GM23338 (cell line): ENCODE data around the gene EFCAB6. TPM values are rescaled to one million over a fixed set of nuclear protein-coding genes. Genes with fewer than 3 reads are reported as not detected.

Experiments used
- ATAC-seq: fragments of 200-7000 bp; cut with Tn5 transposase; 3 replicates; pipeline ENCODE4 v1.9.1; 2020
- DNase-seq: peaks from one replicate; pipeline ENCODE4 v3.0.0-alpha.2; 2015; ENCODE audit warnings: low spot score
- H2AFZ ChIP-seq: fragments of 200-600 bp; sonication (generic); 2 replicates; pipeline ENCODE4 v1.8.0; 2016; ENCODE audit warnings: antibody characterized with exemption, mild to moderate bottlenecking, moderate library complexity
- H3F3A ChIP-seq: fragments of 200-600 bp; sonication (generic); replicated peaks from 2 replicates; pipeline ENCODE4 v1.8.0; 2017; ENCODE audit warnings: antibody characterized with exemption, mixed run types, low read depth
- H3K27ac ChIP-seq: fragments of 200-600 bp; sonication (generic); 2 replicates; pipeline ENCODE4 v1.6.1; 2016; ENCODE audit warnings: low read depth
- H3K27me3 ChIP-seq: fragments of 200-600 bp; sonication (generic); 2 replicates; pipeline ENCODE4 v1.8.0; 2016; ENCODE audit warnings: mild to moderate bottlenecking, mixed run types, moderate library complexity; ENCODE audit not compliant: insufficient read depth
- H3K36me3 ChIP-seq: fragments of 200-600 bp; sonication (generic); 2 replicates; pipeline ENCODE4 v1.8.0; 2016; ENCODE audit warnings: mild to moderate bottlenecking; ENCODE audit not compliant: insufficient read depth
- H3K4me1 ChIP-seq: fragments of 200-600 bp; sonication (generic); 2 replicates; pipeline ENCODE4 v1.8.0; 2016; ENCODE audit warnings: mild to moderate bottlenecking, moderate library complexity; ENCODE audit not compliant: insufficient read depth
- H3K4me2 ChIP-seq: fragments of 200-600 bp; sonication (generic); 2 replicates; pipeline ENCODE4 v1.7.1; 2017; ENCODE audit warnings: mixed run types
- H3K4me3 ChIP-seq: fragments of 200-600 bp; sonication (generic); 2 replicates; pipeline ENCODE4 v1.6.1; 2016; ENCODE audit warnings: mixed run types
- H3K79me2 ChIP-seq: fragments of 200-600 bp; sonication (generic); replicated peaks from 2 replicates; pipeline ENCODE4 v1.8.0; 2017; ENCODE audit warnings: mild to moderate bottlenecking; ENCODE audit not compliant: insufficient read depth
- H3K9me2 ChIP-seq: fragments of 200-600 bp; sonication (generic); 2 replicates; pipeline ENCODE4 v1.8.0; 2017; ENCODE audit not compliant: insufficient read depth
- H4K20me1 ChIP-seq: fragments of 200-600 bp; sonication (generic); replicated peaks from 2 replicates; pipeline ENCODE4 v1.8.0; 2017; ENCODE audit warnings: mild to moderate bottlenecking; ENCODE audit not compliant: insufficient read depth
- H3K27ac Mint-ChIP-seq: 2 replicates; pipeline ENCODE4 v1.8.0; 2020; ENCODE audit warnings: inconsistent platforms, mild to moderate bottlenecking, moderate library complexity, mixed read lengths
- H3K27me3 Mint-ChIP-seq: 3 replicates; pipeline ENCODE4 v1.8.0; 2022; ENCODE audit warnings: low read depth, mild to moderate bottlenecking, moderate library complexity, mixed read lengths, inconsistent platforms; ENCODE audit not compliant: insufficient read depth, poor library complexity
- H3K36me3 Mint-ChIP-seq: 3 replicates; pipeline ENCODE4 v1.8.0; 2021; ENCODE audit warnings: low read depth, mild to moderate bottlenecking, inconsistent platforms, moderate library complexity, mixed read lengths
- H3K4me1 Mint-ChIP-seq: 3 replicates; pipeline ENCODE4 v1.8.0; 2020; ENCODE audit warnings: mild to moderate bottlenecking, inconsistent platforms, mixed read lengths
- H3K4me3 Mint-ChIP-seq: 3 replicates; pipeline ENCODE4 v1.8.0; 2021; ENCODE audit warnings: moderate library complexity, mild to moderate bottlenecking, inconsistent platforms, mixed read lengths
- H3K9me3 Mint-ChIP-seq: 3 replicates; pipeline ENCODE4 v1.8.0; 2020; ENCODE audit warnings: moderate library complexity, mild to moderate bottlenecking, inconsistent platforms, mixed read lengths
- CREB1 ChIP-seq: fragments of 250-450 bp; sonication (Bioruptor Pico); IDR thresholded peaks from 2 replicates; pipeline ENCODE4 v1.5.0; 2020; ENCODE audit warnings: low read depth, mild to moderate bottlenecking, moderate library complexity
- CTCF ChIP-seq, 2 experiments: fragments of 200-600 bp in 1 of 2; sonication (generic) in 1 of 2; conservative IDR thresholded peaks; 2 replicates each; pipeline versions ENCODE4 v1.5.1 to v1.6.1; 2016 to 2017; ENCODE audit warnings: antibody characterized with exemption in 2 of 2, low read depth in 2 of 2, mild to moderate bottlenecking in 2 of 2, moderate library complexity in 1 of 2
- EZH2 ChIP-seq: fragments of 200-600 bp; sonication (generic); IDR thresholded peaks from one replicate; pipeline ENCODE4 v1.8.0; 2017; ENCODE audit warnings: antibody characterized with exemption, mild to moderate bottlenecking, low read depth; ENCODE audit not compliant: unreplicated experiment
- EZH2phosphoT487 ChIP-seq: fragments of 200-600 bp; sonication (generic); IDR thresholded peaks from one replicate; pipeline ENCODE4 v1.8.1; 2018; ENCODE audit warnings: antibody characterized with exemption; ENCODE audit not compliant: unreplicated experiment
- JUNB ChIP-seq: IDR thresholded peaks from one replicate; pipeline ENCODE4 v1.6.1; 2016; ENCODE audit warnings: antibody characterized with exemption; ENCODE audit not compliant: unreplicated experiment
- NANOG ChIP-seq: IDR thresholded peaks from 2 replicates; pipeline ENCODE4 v1.6.1; 2016; ENCODE audit warnings: antibody characterized with exemption, borderline replicate concordance
- POLR2AphosphoS5 ChIP-seq: IDR thresholded peaks from 2 replicates; pipeline ENCODE4 v1.6.1; 2016; ENCODE audit warnings: antibody characterized with exemption, low read depth
- STAT1 ChIP-seq: IDR thresholded peaks from one replicate; pipeline ENCODE4 v1.6.1; 2016; ENCODE audit warnings: antibody characterized with exemption; ENCODE audit not compliant: unreplicated experiment
- ZNF114 ChIP-seq: fragments of 250-450 bp; sonication (Bioruptor Pico); IDR thresholded peaks from 2 replicates; pipeline ENCODE4 v1.5.0; 2020; ENCODE audit warnings: mild to moderate bottlenecking, moderate library complexity
- ZNF331 ChIP-seq: fragments of 250-450 bp; sonication (Bioruptor Pico); IDR thresholded peaks from 2 replicates; pipeline ENCODE4 v1.5.0; 2020; ENCODE audit warnings: low read depth, mild to moderate bottlenecking, moderate library complexity
- polyA plus RNA-seq: library from polyadenylated mRNA; unstranded; fragments of >200 nt; fragmentation: Nextera tagmentation; extraction: Ambion mirVana; gene quantifications from 2 replicates; pipeline ENCODE4 v1.2.1, GENCODE V29; 2016
- total RNA-seq: library from RNA; depleted of rRNA; stranded (reverse); fragments of >200 nt; shearing (Covaris generic); gene quantifications from 2 replicates; pipeline ENCODE4 v1.2.3, GENCODE V29; 2014
- TF ChIP-seq, protein P1 (sequence below): IDR thresholded peaks from one replicate; pipeline ENCODE4 v1.6.1; 2018; ENCODE audit warnings: antibody characterized with exemption; ENCODE audit not compliant: unreplicated experiment
- TF ChIP-seq, protein P2 (sequence below): IDR thresholded peaks from 2 replicates; pipeline ENCODE4 v1.6.1; 2016; ENCODE audit warnings: antibody characterized with exemption

EFCAB6 gene
- total and polyA plus RNA-seq, 2 experiments from 2014 or later, result 1.1 to 1.8 TPM

DNA sequence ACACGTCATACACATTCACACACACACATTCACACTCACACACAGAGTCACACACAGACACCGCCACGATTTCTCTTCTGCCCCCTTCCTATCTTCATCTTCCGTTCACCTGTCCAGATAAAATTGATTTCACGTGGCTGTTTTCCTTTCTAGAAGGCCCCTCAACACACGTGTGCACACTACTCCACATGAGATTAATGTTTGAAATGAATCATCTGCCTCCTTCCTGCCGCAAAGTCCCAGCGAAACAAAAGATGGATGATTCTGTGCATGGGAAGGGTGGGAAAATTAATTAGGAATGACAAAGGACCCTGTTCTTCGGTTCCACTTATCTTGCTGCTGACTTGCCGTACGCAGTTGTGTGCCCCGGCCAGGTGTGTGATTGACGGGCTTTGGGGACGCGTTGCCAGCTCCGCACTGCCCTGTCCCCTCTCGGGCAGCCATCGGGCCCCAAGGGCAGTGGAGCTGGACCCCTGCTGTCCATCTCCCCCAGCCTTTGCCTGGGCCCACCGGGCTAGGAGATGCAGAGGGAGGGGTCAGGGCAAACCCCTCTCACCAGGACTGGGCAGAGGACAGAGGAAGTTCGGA lies 326.5 kb downstream of the EFCAB6 start (continued):
- TF ChIP-seq, protein P1, sequence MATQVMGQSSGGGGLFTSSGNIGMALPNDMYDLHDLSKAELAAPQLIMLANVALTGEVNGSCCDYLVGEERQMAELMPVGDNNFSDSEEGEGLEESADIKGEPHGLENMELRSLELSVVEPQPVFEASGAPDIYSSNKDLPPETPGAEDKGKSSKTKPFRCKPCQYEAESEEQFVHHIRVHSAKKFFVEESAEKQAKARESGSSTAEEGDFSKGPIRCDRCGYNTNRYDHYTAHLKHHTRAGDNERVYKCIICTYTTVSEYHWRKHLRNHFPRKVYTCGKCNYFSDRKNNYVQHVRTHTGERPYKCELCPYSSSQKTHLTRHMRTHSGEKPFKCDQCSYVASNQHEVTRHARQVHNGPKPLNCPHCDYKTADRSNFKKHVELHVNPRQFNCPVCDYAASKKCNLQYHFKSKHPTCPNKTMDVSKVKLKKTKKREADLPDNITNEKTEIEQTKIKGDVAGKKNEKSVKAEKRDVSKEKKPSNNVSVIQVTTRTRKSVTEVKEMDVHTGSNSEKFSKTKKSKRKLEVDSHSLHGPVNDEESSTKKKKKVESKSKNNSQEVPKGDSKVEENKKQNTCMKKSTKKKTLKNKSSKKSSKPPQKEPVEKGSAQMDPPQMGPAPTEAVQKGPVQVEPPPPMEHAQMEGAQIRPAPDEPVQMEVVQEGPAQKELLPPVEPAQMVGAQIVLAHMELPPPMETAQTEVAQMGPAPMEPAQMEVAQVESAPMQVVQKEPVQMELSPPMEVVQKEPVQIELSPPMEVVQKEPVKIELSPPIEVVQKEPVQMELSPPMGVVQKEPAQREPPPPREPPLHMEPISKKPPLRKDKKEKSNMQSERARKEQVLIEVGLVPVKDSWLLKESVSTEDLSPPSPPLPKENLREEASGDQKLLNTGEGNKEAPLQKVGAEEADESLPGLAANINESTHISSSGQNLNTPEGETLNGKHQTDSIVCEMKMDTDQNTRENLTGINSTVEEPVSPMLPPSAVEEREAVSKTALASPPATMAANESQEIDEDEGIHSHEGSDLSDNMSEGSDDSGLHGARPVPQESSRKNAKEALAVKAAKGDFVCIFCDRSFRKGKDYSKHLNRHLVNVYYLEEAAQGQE, result no peak
- no peak for TF ChIP-seq CREB1 (CRISPR knock-in tag)
- TF ChIP-seq, protein P2, sequence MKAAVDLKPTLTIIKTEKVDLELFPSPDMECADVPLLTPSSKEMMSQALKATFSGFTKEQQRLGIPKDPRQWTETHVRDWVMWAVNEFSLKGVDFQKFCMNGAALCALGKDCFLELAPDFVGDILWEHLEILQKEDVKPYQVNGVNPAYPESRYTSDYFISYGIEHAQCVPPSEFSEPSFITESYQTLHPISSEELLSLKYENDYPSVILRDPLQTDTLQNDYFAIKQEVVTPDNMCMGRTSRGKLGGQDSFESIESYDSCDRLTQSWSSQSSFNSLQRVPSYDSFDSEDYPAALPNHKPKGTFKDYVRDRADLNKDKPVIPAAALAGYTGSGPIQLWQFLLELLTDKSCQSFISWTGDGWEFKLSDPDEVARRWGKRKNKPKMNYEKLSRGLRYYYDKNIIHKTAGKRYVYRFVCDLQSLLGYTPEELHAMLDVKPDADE, result no peak
- no peak for TF ChIP-seq STAT1
- TF ChIP-seq NANOG, result no peak
- no peak for TF ChIP-seq EZH2
- no peak for TF ChIP-seq JUNB
- no peak for TF ChIP-seq CTCF (conservative IDR thresholded peaks at IDR 0.05; ENCODE audit: low read depth in 2 of 2)
- no peak for TF ChIP-seq ZNF114 (CRISPR knock-in tag)
- no peak for TF ChIP-seq POLR2AphosphoS5
- no peak for TF ChIP-seq EZH2phosphoT487

- H3K27ac Mint-ChIP-seq, result no peak overlapping the region
- no peaks in the 10 kb centered on the region for H3K9me2 ChIP-seq
- no peak overlapping the region for H3K4me3 ChIP-seq
- no peaks in the 10 kb centered on the region for H3K36me3 ChIP-seq
- no peaks in the 10 kb centered on the region for H3K27me3 ChIP-seq
- TF ChIP-seq POLR2AphosphoS5, result no peak
- TF ChIP-seq, protein P1, result no peak
- no peak for TF ChIP-seq ZNF331 (CRISPR knock-in tag)
- TF ChIP-seq EZH2, result no peak
- no peak for TF ChIP-seq CTCF (conservative IDR thresholded peaks at IDR 0.05; ENCODE audit: low read depth in 2 of 2)
- no peak for TF ChIP-seq NANOG
- no peak for TF ChIP-seq CREB1 (CRISPR knock-in tag)
- TF ChIP-seq, protein P2, result no peak
- DNase-seq (no peak), ATAC-seq (no peak)
- no peaks in the 10 kb centered on the region for H3K79me2 ChIP-seq
- H3K27ac ChIP-seq, result no peak overlapping the region
- H3K9me3 Mint-ChIP-seq, result no peaks in the 10 kb centered on the region
- no peak overlapping the region for H2AFZ ChIP-seq
- no peaks in the 10 kb centered on the region for H3F3A ChIP-seq
- peaks cover 13% of the 10 kb centered on the region for H3K4me1 Mint-ChIP-seq
- peaks cover 11% of the 10 kb centered on the region for H3K27me3 Mint-ChIP-seq
- no peaks in the 10 kb centered on the region for H4K20me1 ChIP-seq
- no peaks in the 10 kb centered on the region for H3K36me3 Mint-ChIP-seq
- H3K4me3 Mint-ChIP-seq, result no peak overlapping the region
- no peak overlapping the region for H3K4me2 ChIP-seq
- H3K4me1 ChIP-seq, result peaks cover 10% of the 10 kb centered on the region; the same call in 1 of the 2 replicates
Observed at GRCh38 chr22:43484227-43484626, 327.9 kb downstream of the EFCAB6 start.
